ENCODE data around the gene PAXX.

Gene PAXX

DNA sequence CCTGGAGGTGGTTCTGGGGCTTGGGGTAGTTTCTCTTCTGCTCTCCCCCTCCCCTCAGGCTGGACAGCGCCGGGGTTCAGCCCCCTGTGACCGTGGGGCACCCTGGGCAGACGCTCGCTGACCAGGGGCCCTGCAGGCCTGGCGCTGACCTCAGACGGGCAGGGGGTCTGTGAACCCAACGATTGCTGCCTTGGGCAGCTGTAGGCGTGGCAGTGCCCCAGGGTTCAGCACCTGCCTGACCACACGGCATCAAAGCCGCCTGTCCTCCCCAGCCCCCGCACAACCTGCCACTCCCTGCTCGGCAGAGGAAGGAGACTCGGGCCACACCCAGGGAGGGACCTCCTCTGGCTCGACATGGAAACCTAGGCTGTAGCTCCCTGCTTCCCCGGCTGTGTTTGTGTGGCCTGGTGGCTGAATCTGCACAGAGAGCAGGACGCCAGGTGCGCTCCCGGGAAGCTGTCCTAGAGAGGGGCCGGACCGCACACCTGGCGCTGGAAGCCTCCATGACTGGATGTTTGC lies 28.0 kb upstream of the PAXX start:
- Histone ChIP-seq H3K36me3 (ENCODE audit: insufficient read depth) (no peaks in the 10 kb centered on the region), H3K9ac (no peak overlapping the region), H3K4me2 (peak overlapping the region; percentile 25; the same call in 1 of the 2 replicates), H3K27me3 (ENCODE audit: insufficient read depth, low read depth) (no peaks in the 10 kb centered on the region; the same call in 1 of the 2 replicates), H3K27ac (no peak overlapping the region), H2AFZ (ENCODE audit: low read depth) (no peak overlapping the region), H4K20me1 (ENCODE audit: insufficient read depth) (no peaks in the 10 kb centered on the region), H3K4me3 (IDR thresholded peaks at IDR 0.05; ENCODE audit: insufficient read depth, low read depth, low read length) (no peak overlapping the region), H3K4me1 (ENCODE audit: low read depth, poor library complexity, severe bottlenecking) (peaks cover 40% of the 10 kb centered on the region), H3K79me2 (ENCODE audit: insufficient read depth, low read depth) (no peaks in the 10 kb centered on the region)
- TF ChIP-seq CTCF (conservative IDR thresholded peaks at IDR 0.05; ENCODE audit: low read depth, low read length), result no peak

- Histone ChIP-seq H3K36me3 (ENCODE audit: insufficient read depth) (no peaks in the 10 kb centered on the region), H3K79me2 (ENCODE audit: insufficient read depth, low read depth) (no peaks in the 10 kb centered on the region), H3K27ac (no peak overlapping the region), H3K4me2 (no peak overlapping the region), H4K20me1 (ENCODE audit: insufficient read depth) (no peaks in the 10 kb centered on the region), H3K4me3 (IDR thresholded peaks at IDR 0.05; ENCODE audit: insufficient read depth, low read depth, low read length) (no peak overlapping the region), H3K27me3 (ENCODE audit: insufficient read depth, low read depth) (no peaks in the 10 kb centered on the region; the same call in 1 of the 2 replicates), H3K4me1 (ENCODE audit: low read depth, poor library complexity, severe bottlenecking) (peaks cover 33% of the 10 kb centered on the region), H3K9ac (no peak overlapping the region), H2AFZ (ENCODE audit: low read depth) (no peak overlapping the region)
- TF ChIP-seq CTCF (conservative IDR thresholded peaks at IDR 0.05; ENCODE audit: low read depth, low read length), result no peak
Measured at GRCh38 chr9:136964833-136965422, 27.3 kb upstream of the PAXX start.

DNA sequence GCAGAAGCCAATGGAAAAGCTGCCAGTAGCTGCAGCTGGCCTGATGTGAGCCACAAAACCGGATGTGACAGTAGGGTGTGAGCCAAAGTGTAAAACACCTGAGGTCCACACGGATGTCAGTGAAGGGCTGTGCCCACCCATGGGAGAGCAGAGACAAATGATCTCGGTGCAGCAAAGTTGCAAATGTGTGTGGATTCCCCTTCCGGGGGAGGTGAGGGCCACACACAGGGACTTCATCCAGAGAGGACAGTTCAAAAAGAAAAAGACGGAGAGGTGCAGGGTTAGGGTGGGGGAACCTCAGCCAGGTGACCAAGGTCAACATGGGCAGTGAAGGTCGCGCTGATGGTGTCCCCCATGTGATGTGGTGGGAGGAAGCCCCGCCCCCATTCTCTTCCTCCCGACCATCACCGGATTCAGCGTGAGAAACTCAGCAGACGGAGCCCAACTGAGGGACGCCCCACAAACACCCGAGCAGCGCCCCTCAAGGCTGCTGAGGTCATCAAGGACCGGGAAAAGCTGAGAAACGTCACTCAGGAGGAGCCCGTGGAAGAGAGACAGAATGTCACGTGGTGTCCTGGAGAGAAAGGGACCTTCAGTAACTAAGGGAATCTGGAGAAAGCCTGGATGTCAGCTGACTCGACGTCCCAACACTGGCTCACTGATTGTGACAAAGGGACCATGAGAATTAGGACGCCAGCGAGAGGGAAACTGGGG lies 26.3 kb upstream of the PAXX start:
- Histone ChIP-seq H4K20me1 (ENCODE audit: insufficient read depth) (no peaks in the 10 kb centered on the region), H3K79me2 (ENCODE audit: insufficient read depth, low read depth) (no peaks in the 10 kb centered on the region), H3K4me3 (IDR thresholded peaks at IDR 0.05; ENCODE audit: insufficient read depth, low read depth, low read length) (no peak overlapping the region), H3K4me1 (ENCODE audit: low read depth, poor library complexity, severe bottlenecking) (peaks cover 29% of the 10 kb centered on the region), H3K36me3 (ENCODE audit: insufficient read depth) (no peaks in the 10 kb centered on the region), H2AFZ (ENCODE audit: low read depth) (peak overlapping the region; percentile 35; the same call in 1 of the 2 replicates), H3K4me2 (peak overlapping the region; percentile 46; the same call in 1 of the 2 replicates), H3K27ac (no peak overlapping the region), H3K9ac (no peak overlapping the region), H3K27me3 (ENCODE audit: insufficient read depth, low read depth) (no peaks in the 10 kb centered on the region; the same call in 1 of the 2 replicates)
- no peak for TF ChIP-seq CTCF (conservative IDR thresholded peaks at IDR 0.05; ENCODE audit: low read depth, low read length)

GRCh38 chr9:136968333-136969127 lies 23.7 kb upstream of the PAXX start:
- H3K4me1 ChIP-seq (ENCODE audit: low read depth, poor library complexity, severe bottlenecking), result peaks cover 20% of the 10 kb centered on the region
- no peak overlapping the region for H3K27ac ChIP-seq
- H4K20me1 ChIP-seq (ENCODE audit: insufficient read depth), result no peaks in the 10 kb centered on the region
- no peak overlapping the region for H2AFZ ChIP-seq (ENCODE audit: low read depth)
- H3K79me2 ChIP-seq (ENCODE audit: insufficient read depth, low read depth), result no peaks in the 10 kb centered on the region
- TF ChIP-seq CTCF (conservative IDR thresholded peaks at IDR 0.05; ENCODE audit: low read depth, low read length), result no peak
- no peak overlapping the region for H3K4me2 ChIP-seq
- H3K36me3 ChIP-seq (ENCODE audit: insufficient read depth), result no peaks in the 10 kb centered on the region
- H3K9ac ChIP-seq, result no peak overlapping the region
- H3K27me3 ChIP-seq (ENCODE audit: insufficient read depth, low read depth), result peaks cover 12% of the 10 kb centered on the region; the same call in 1 of the 2 replicates
- no peak overlapping the region for H3K4me3 ChIP-seq (IDR thresholded peaks at IDR 0.05; ENCODE audit: insufficient read depth, low read depth, low read length)
